ENCODE measurements around the gene GLT1D1. TPM values are rescaled to one million over a fixed set of nuclear protein-coding genes. Genes with fewer than 3 reads are reported as not detected.

GLT1D1 gene
- total and polyA plus RNA-seq, 2 experiments from 2014 or later: 1.4 to 4.4 TPM

GRCh38 chr12:129025055-129025454, 171.8 kb downstream of the GLT1D1 start:
- Mint-ChIP-seq H3K27ac (no peak overlapping the region), H3K9me3 (peaks cover 2% of the 10 kb centered on the region; the same call in 2 of the 3 replicates), H3K27me3 (ENCODE audit: insufficient read depth, low read depth, poor library complexity) (no peaks in the 10 kb centered on the region), H3K36me3 (ENCODE audit: low read depth) (peaks cover 25% of the 10 kb centered on the region), H3K4me1 (no peaks in the 10 kb centered on the region), H3K4me3 (no peak overlapping the region)
- DNase-seq (ENCODE audit: low spot score) (no peak), ATAC-seq (no peak)
- H3K79me2 ChIP-seq (replicated peaks; ENCODE audit: insufficient read depth): no peaks in the 10 kb centered on the region
- no peak overlapping the region for H3K4me2 ChIP-seq
- H3K27me3 ChIP-seq (ENCODE audit: insufficient read depth): no peaks in the 10 kb centered on the region
- no peaks in the 10 kb centered on the region for H3F3A ChIP-seq (replicated peaks; ENCODE audit: low read depth)
- H3K36me3 ChIP-seq (ENCODE audit: insufficient read depth): no peaks in the 10 kb centered on the region
- H3K27ac ChIP-seq (ENCODE audit: low read depth): no peak overlapping the region
- no peak for TF ChIP-seq ETS1 (IDR thresholded peaks at IDR 0.05)
- TF ChIP-seq EZH2 (IDR thresholded peaks at IDR 0.05; ENCODE audit: low read depth, unreplicated experiment): no peak
- TF ChIP-seq CREB1 (CRISPR knock-in tag; IDR thresholded peaks at IDR 0.05; ENCODE audit: low read depth): no peak
- no peak for TF ChIP-seq ZNF114 (CRISPR knock-in tag; IDR thresholded peaks at IDR 0.05)
- no peak for TF ChIP-seq STAT1 (IDR thresholded peaks at IDR 0.05; ENCODE audit: unreplicated experiment)
- TF ChIP-seq NANOG (IDR thresholded peaks at IDR 0.05; ENCODE audit: borderline replicate concordance): no peak
- TF ChIP-seq ZNF462 (CRISPR knock-in tag; IDR thresholded peaks at IDR 0.05): no peak
- TF ChIP-seq ZNF331 (CRISPR knock-in tag; IDR thresholded peaks at IDR 0.05; ENCODE audit: low read depth): no peak
- TF ChIP-seq REST (IDR thresholded peaks at IDR 0.05; ENCODE audit: unreplicated experiment): no peak
- TF ChIP-seq JUNB (IDR thresholded peaks at IDR 0.05; ENCODE audit: unreplicated experiment): no peak
- no peak for TF ChIP-seq EZH2phosphoT487 (IDR thresholded peaks at IDR 0.05; ENCODE audit: unreplicated experiment)
- TF ChIP-seq POLR2AphosphoS5 (IDR thresholded peaks at IDR 0.05; ENCODE audit: low read depth): no peak
- no peak for TF ChIP-seq CTCF (conservative IDR thresholded peaks at IDR 0.05; ENCODE audit: low read depth in 2 of 2)
- no peaks in the 10 kb centered on the region for H3K4me1 ChIP-seq (ENCODE audit: insufficient read depth)
- H3K4me3 ChIP-seq: no peak overlapping the region
- H4K20me1 ChIP-seq (replicated peaks; ENCODE audit: insufficient read depth): no peaks in the 10 kb centered on the region
- H3K9me2 ChIP-seq (ENCODE audit: insufficient read depth): no peaks in the 10 kb centered on the region
- no peak overlapping the region for H2AFZ ChIP-seq
